Measurements from ENCODE around the gene SLC25A45. TPM values are rescaled to one million over a fixed set of nuclear protein-coding genes. Genes with fewer than 3 reads are reported as not detected.

SLC25A45 gene
- total and polyA plus RNA-seq, 2 of the 4 experiments (the other 2 are of a cell fraction), result 0.72 to 1.2 TPM

DNA sequence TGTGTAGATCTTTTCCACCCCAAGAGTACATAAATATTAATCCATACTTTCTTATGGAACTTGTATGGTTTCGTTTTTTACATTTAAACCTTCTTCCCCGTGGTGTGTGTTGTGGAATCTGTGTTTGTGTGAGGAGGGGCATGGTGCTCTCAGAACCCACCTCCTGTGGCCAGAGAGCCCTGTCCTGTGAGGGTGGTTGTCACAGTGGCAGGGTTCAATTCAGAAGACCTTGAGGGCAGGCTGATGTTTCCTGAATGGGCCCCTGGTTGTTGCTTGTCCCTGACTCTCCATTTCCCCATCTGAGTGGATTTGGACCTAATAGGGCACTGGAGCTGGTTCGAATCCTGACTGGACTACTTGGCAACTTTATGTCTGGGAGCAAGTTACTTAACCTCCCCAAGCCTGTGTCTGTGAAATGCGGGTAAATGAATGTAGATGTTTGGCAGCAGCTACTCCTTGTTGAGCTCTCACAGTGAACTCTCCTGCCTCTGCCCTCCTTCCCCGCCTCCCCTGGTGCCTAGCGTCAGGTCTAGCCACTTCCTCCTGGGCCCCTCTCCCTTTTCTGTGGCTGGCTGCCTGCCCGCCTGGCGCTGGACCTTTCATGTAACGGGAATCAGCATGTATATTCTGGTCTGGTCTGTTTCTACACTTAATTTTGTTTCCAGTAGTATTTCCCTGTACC is 47.4 kb upstream of the SLC25A45 start:
- H3K56ac ChIP-seq (ENCODE audit: extremely low read depth, insufficient read depth, low read length), result 0 out of 2 replicates have a peak overlapping the region, but pooled peaks have one; percentile 3
- H3K14ac ChIP-seq (replicated peaks; ENCODE audit: low read depth, low read length), result peak overlapping the region; percentile 50
- H3K27ac ChIP-seq (ENCODE audit: insufficient read depth, low read length), result peak overlapping the region; percentile 12
- peak overlapping the region; percentile 81 for H3K4me2 ChIP-seq (ENCODE audit: low read depth, low read length)
- no peak overlapping the region for H4K5ac ChIP-seq (ENCODE audit: low read depth, low read length)
- no peak overlapping the region for H3K18ac ChIP-seq (ENCODE audit: low read depth, low read length)
- peaks cover 97% of the 10 kb centered on the region for H4K20me1 ChIP-seq (ENCODE audit: insufficient read depth, low read length)
- H3K4ac ChIP-seq (ENCODE audit: low read depth, low read length), result 0 out of 2 replicates have a peak overlapping the region, but pooled peaks have one; percentile 5
- H4K91ac ChIP-seq (ENCODE audit: insufficient read depth, low read depth, low read length), result no peak overlapping the region
- H3K9me1 ChIP-seq (ENCODE audit: insufficient read depth, low read length), result no peaks in the 10 kb centered on the region; the same call in 1 of the 2 replicates
- WGBS, 2 experiments (ENCODE audit: extremely low coverage in 2 of 2, insufficient read length in 1 of 2), result no CpG with 5 or more reads among the region's 9 CpGs
- peak overlapping the region; percentile 66 for H3K9ac ChIP-seq (ENCODE audit: low read depth, low read length)
- peaks cover 5 to 27% of the 10 kb centered on the region in 2 experiments; a peak in 3 of 4 replicates for H3K79me1 ChIP-seq (ENCODE audit: low read depth in 1 of 2, low read length in 2 of 2)
- peak; percentile 80 for DNase-seq
- no peak overlapping the region for H4K8ac ChIP-seq (ENCODE audit: low read depth in 2 of 2, low read length in 2 of 2)
- peak overlapping the region; percentile 93 for H3K23ac ChIP-seq (ENCODE audit: low read depth, low read length)
- peak overlapping the region; percentile 49 for H2AFZ ChIP-seq (replicated peaks; ENCODE audit: low read length, poor library complexity)
- no peaks in the 10 kb centered on the region for H3K27me3 ChIP-seq (ENCODE audit: control insufficient read depth, insufficient read depth, low read length)
- TF ChIP-seq CHD1 (IDR thresholded peaks at IDR 0.05; ENCODE audit: low read depth, low read length), result peak; percentile 93
- peak; percentile 19; the same call in 1 of the 2 replicates for TF ChIP-seq BHLHE40 (IDR thresholded peaks at IDR 0.05; ENCODE audit: low read depth, low read length)
- TF ChIP-seq, protein P1, sequence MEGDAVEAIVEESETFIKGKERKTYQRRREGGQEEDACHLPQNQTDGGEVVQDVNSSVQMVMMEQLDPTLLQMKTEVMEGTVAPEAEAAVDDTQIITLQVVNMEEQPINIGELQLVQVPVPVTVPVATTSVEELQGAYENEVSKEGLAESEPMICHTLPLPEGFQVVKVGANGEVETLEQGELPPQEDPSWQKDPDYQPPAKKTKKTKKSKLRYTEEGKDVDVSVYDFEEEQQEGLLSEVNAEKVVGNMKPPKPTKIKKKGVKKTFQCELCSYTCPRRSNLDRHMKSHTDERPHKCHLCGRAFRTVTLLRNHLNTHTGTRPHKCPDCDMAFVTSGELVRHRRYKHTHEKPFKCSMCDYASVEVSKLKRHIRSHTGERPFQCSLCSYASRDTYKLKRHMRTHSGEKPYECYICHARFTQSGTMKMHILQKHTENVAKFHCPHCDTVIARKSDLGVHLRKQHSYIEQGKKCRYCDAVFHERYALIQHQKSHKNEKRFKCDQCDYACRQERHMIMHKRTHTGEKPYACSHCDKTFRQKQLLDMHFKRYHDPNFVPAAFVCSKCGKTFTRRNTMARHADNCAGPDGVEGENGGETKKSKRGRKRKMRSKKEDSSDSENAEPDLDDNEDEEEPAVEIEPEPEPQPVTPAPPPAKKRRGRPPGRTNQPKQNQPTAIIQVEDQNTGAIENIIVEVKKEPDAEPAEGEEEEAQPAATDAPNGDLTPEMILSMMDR (conservative IDR thresholded peaks at IDR 0.05; ENCODE audit: low read depth, low read length), result no peak
- peak; percentile 80 for TF ChIP-seq POLR2A (IDR thresholded peaks at IDR 0.05; ENCODE audit: low read depth, low read length)
- H3K4me1 ChIP-seq (ENCODE audit: control insufficient read depth, insufficient read depth, low read length), result peaks cover 2% of the 10 kb centered on the region; the same call in 1 of the 2 replicates
- peak overlapping the region; percentile 68 for H2AK9ac ChIP-seq (replicated peaks; ENCODE audit: low read depth, low read length, poor library complexity)
- POLR2A ChIA-PET (ENCODE audit: unreplicated experiment), result interaction anchor here (1.0 to 1.7 kb wide), 3 partner anchors 10 to 78 kb away, joined by 3 to 6 read pairs (median 5); partner anchors contain the start of gene MALAT1
- no TSS peak for BruUV-seq (replicated peaks)
- peak overlapping the region; percentile 35 for H3K4me3 ChIP-seq (ENCODE audit: insufficient read depth, low read depth, low read length)
- in situ Hi-C loops (cut with MboI; ENCODE audit: low sequenced_read_pairs), result no loop called here
- H2BK5ac ChIP-seq (ENCODE audit: low read depth, low read length, poor library complexity, severe bottlenecking), result peak overlapping the region; percentile 65
- H2BK120ac ChIP-seq (ENCODE audit: low read depth, low read length), result no peak overlapping the region
- no peak overlapping the region for H2BK20ac ChIP-seq (ENCODE audit: low read depth, low read length)
- no peaks in the 10 kb centered on the region for H3K9me3 ChIP-seq (ENCODE audit: control insufficient read depth, insufficient read depth, low read length)
- ATAC-seq (ENCODE audit: low read depth), result peak; percentile 1
- intact Hi-C loops (cut with micrococcal nuclease), result loop anchor here (5.0 kb wide), 1 partner anchor 82 kb away; no protein-coding TSS in a partner anchor
- dilution Hi-C loops (cut with HindIII; ENCODE audit: low sequenced_read_pairs, unreplicated experiment), result no loop called here
- H2BK15ac ChIP-seq (ENCODE audit: low read depth, low read length), result no peak overlapping the region
- CTCF ChIA-PET, result interaction anchor here (1.0 kb wide), 1 partner anchor 13 kb away, joined by 3 read pairs; no protein-coding TSS in a partner anchor
- 0 out of 2 replicates have a peak overlapping the region, but pooled peaks have one; percentile 0 for H2AK5ac ChIP-seq (ENCODE audit: low read depth, low read length)
- H3K36me3 ChIP-seq (ENCODE audit: control insufficient read depth, insufficient read depth, low read length), result peaks cover 35% of the 10 kb centered on the region
